GM21717 (cell line): Measurements from ENCODE around the gene ZBTB17.
"Not testable (repeated sequence)": the region's sequence is repeated elsewhere in the genome, so short reads cannot be mapped to it uniquely, and the experiment has no call there.

Source experiments
- ATAC-seq: cut with Tn5 transposase; IDR thresholded peaks from one replicate; pipeline ENCODE4 v1.9.1; 2021; ENCODE audit warnings: mild to moderate bottlenecking, moderate library complexity; ENCODE audit not compliant: unreplicated experiment

ZBTB17 gene

GRCh38 chr1:15938628-15939161 is 37.2 kb downstream of the ZBTB17 start:
- no peak for ATAC-seq

- ATAC-seq, result no peak
Observed at GRCh38 chr1:15937706-15938168, 38.2 kb downstream of the ZBTB17 start.

GRCh38 chr1:15937146-15937545 is 38.8 kb downstream of the ZBTB17 start:
- no peak for ATAC-seq

- no peak for ATAC-seq
Observed at GRCh38 chr1:15936025-15936424, 39.9 kb downstream of the ZBTB17 start.

- no peak for ATAC-seq
Observed at GRCh38 chr1:15935056-15935950, 40.6 kb downstream of the ZBTB17 start.

GRCh38 chr1:15934211-15935055 is 41.5 kb downstream of the ZBTB17 start:
- no peak for ATAC-seq

GRCh38 chr1:15933684-15934083 is 42.2 kb downstream of the ZBTB17 start:
- no peak for ATAC-seq

GRCh38 chr1:15932612-15933011 is 43.3 kb downstream of the ZBTB17 start:
- no peak for ATAC-seq

- ATAC-seq, result no peak
Observed at GRCh38 chr1:15931884-15932283, 44.0 kb downstream of the ZBTB17 start.

- ATAC-seq, result no peak
Observed at GRCh38 chr1:15931401-15931800, 44.5 kb downstream of the ZBTB17 start.

- no peak for ATAC-seq
Observed at GRCh38 chr1:15928971-15929965, 46.6 kb downstream of the ZBTB17 start.

- ATAC-seq, result not testable (repeated sequence)
Observed at GRCh38 chr1:15926448-15926847, 49.5 kb downstream of the ZBTB17 start.

GRCh38 chr1:15923241-15923640 is 52.7 kb downstream of the ZBTB17 start:
- no peak for ATAC-seq

GRCh38 chr1:15918962-15919715 is 56.8 kb downstream of the ZBTB17 start:
- peak; percentile 65 for ATAC-seq

GRCh38 chr1:15916916-15917315 is 59.0 kb downstream of the ZBTB17 start:
- ATAC-seq, result no peak

- no peak for ATAC-seq
Observed at GRCh38 chr1:15916417-15916816, 59.5 kb downstream of the ZBTB17 start.

GRCh38 chr1:15915991-15916390 is 59.9 kb downstream of the ZBTB17 start:
- no peak for ATAC-seq

- ATAC-seq, result not testable (repeated sequence)
Observed at GRCh38 chr1:15913607-15914006, 62.3 kb downstream of the ZBTB17 start.

GRCh38 chr1:15911927-15912326 is 64.0 kb downstream of the ZBTB17 start:
- no peak for ATAC-seq
